GM21737 (cell line): Measurements from ENCODE around the gene ABHD17A.
A peak's percentile ranks its signal among the peaks of the same experiment; 100 is the strongest.

Experiments
- ATAC-seq: cut with Tn5 transposase; IDR thresholded peaks from one replicate; pipeline ENCODE4 v1.9.1; 2021; ENCODE audit warnings: mild to moderate bottlenecking, moderate library complexity; ENCODE audit not compliant: unreplicated experiment

The ABHD17A gene

GRCh38 chr19:1854542-1855039 lies 30.7 kb downstream of the ABHD17A start:
- ATAC-seq, result no peak

- no peak for ATAC-seq
Observed at GRCh38 chr19:1854039-1854541, 31.2 kb downstream of the ABHD17A start.

GRCh38 chr19:1853295-1854038 lies 31.8 kb downstream of the ABHD17A start:
- no peak for ATAC-seq

- no peak for ATAC-seq
Observed at GRCh38 chr19:1852581-1853128, 32.6 kb downstream of the ABHD17A start.

GRCh38 chr19:1851654-1852580 lies 33.4 kb downstream of the ABHD17A start:
- ATAC-seq, result no peak

- ATAC-seq, result no peak
Observed at GRCh38 chr19:1850809-1851653, 34.3 kb downstream of the ABHD17A start.

GRCh38 chr19:1849886-1850398 lies 35.4 kb downstream of the ABHD17A start:
- no peak for ATAC-seq

- ATAC-seq, result no peak
Observed at GRCh38 chr19:1849132-1849474, 36.2 kb downstream of the ABHD17A start.

- ATAC-seq, result peak; percentile 49
Observed at GRCh38 chr19:1848399-1849131, 36.7 kb downstream of the ABHD17A start, which contains the start of gene REXO1. Gene REXO1, minus strand, starts transcription at chr19:1848483. Its CDS starts 125 bp downstream, at chr19:1848358.

GRCh38 chr19:1847684-1848398 lies 37.5 kb downstream of the ABHD17A start:
- ATAC-seq, result peak; percentile 15

- no peak for ATAC-seq
Observed at GRCh38 chr19:1847348-1847683, 38.0 kb downstream of the ABHD17A start.

- no peak for ATAC-seq
Observed at GRCh38 chr19:1846517-1847204, 38.6 kb downstream of the ABHD17A start.

- no peak for ATAC-seq
Observed at GRCh38 chr19:1845642-1846041, 39.7 kb downstream of the ABHD17A start.

GRCh38 chr19:1845125-1845515 lies 40.2 kb downstream of the ABHD17A start:
- ATAC-seq, result no peak

GRCh38 chr19:1844513-1845124 lies 40.7 kb downstream of the ABHD17A start:
- ATAC-seq, result no peak

GRCh38 chr19:1843646-1844394 lies 41.5 kb downstream of the ABHD17A start:
- no peak for ATAC-seq

GRCh38 chr19:1843116-1843515 lies 42.2 kb downstream of the ABHD17A start:
- ATAC-seq, result no peak
